Lower leg skin (tissue), 4 donors: ENCODE measurements around the gene NCBP3. TPM values are rescaled to one million over a fixed set of nuclear protein-coding genes. Genes with fewer than 3 reads are reported as not detected.

Experiments used
- DNase-seq, 2 donors: peaks; one replicate each; pipeline ENCODE4 v3.0.0-alpha.2; 2019; ENCODE audit warnings: low spot score in 2 of 2
- H3K4me3 ChIP-seq: fragments of 200-600 bp; sonication (generic); 2 replicates; pipeline ENCODE4 v1.5.1; 2017; ENCODE audit warnings: mild to moderate bottlenecking, low read depth; ENCODE audit not compliant: poor library complexity, severe bottlenecking
- CTCF ChIP-seq, 3 donors: fragments of 450-650 bp; IDR thresholded peaks; one replicate each; pipeline ENCODE4 v1.5.1; 2016; ENCODE audit warnings: antibody characterized with exemption in 3 of 3, mild to moderate bottlenecking in 3 of 3, moderate library complexity in 2 of 3
- POLR2A ChIP-seq, 2 donors: fragments of 450-650 bp; IDR thresholded peaks; one replicate each; pipeline ENCODE4 v1.6.1; 2016 to 2017; ENCODE audit warnings: antibody characterized with exemption in 2 of 2, mild to moderate bottlenecking in 1 of 2, moderate library complexity in 1 of 2
- WGBS, 2 donors: methylation state at CpG; one replicate each; pipeline ENCODE4 v1.1.5; 2018; 5-methylcytosine and 5-hydroxymethylcytosine counted together
- intact Hi-C: fragments of 100-400 bp; cut with DNase I; formaldehyde crosslinking; loops from one replicate; pipeline ENCODE4 v1.15.0; 2023; ENCODE audit warnings: low total_unique reads
- total RNA-seq, 4 donors: library from RNA; depleted of rRNA; stranded (reverse); fragments of >200 nt; gene quantifications; one replicate each; pipeline ENCODE4 v1.1.0, GENCODE V29; 2016

The NCBP3 gene
- total RNA-seq, 4 donors from 2014 or later = 21.6 to 24.4 (median 23.3) TPM

DNA sequence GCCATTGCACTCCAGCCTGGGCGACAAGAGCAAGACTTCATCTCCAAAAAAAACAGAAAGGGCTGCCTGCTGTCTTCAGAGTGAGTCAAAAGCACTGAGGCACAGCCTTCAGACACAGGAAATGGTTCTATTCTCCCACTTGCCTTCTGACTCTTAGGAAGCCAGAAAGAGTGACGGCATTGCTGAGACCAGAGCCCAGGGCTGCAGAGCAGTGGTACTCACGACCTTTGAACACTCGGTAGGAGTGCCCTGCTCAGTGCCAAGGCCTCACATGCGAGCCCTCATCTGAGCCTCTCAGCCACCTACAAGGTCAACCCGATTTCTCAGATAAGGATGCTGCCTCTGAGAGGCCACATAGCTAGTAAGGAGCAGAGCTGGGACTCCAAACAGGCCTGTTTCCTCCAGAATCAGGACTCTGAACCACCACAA lies 41.5 kb downstream of the NCBP3 start:
- no peak for TF ChIP-seq POLR2A (IDR thresholded peaks at IDR 0.05)
- no peak for TF ChIP-seq CTCF (IDR thresholded peaks at IDR 0.05)
- intact Hi-C loops = no loop called here
- no peak overlapping the region for H3K4me3 ChIP-seq
- WGBS, 2 donors = 59 to 74% methylated on average over 6 of the region's 6 CpGs
- DNase-seq = no peak

DNA sequence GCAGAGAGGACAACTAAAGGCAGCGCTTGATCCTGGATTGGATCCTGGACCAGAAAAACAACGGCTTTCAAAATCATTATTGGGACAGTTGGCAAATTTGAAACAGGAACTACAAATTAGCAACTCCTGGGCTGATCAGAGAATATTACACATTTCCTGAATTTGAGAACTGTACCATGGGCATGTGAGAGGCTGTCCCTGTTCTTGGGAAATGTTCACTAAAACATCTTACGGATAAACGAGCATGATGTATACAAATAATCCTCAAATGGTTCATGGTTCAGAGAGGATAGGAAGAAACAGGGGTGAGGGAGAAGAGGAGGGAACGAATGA lies 42.8 kb downstream of the NCBP3 start:
- 76 to 77% methylated on average over 5 of the region's 5 CpGs for WGBS, 2 donors
- no peak overlapping the region for H3K4me3 ChIP-seq
- no peak for TF ChIP-seq CTCF (IDR thresholded peaks at IDR 0.05)
- TF ChIP-seq POLR2A (IDR thresholded peaks at IDR 0.05) = no peak
- no peak for DNase-seq
- intact Hi-C loops = no loop called here

GRCh38 chr17:3802461-3803307 lies 43.4 kb downstream of the NCBP3 start:
- peak in 1 of 2 donors; percentile 78 for DNase-seq
- no peak overlapping the region for H3K4me3 ChIP-seq
- intact Hi-C loops = no loop called here
- WGBS, 2 donors = 67 to 78% methylated on average over 19 of the region's 19 CpGs
- TF ChIP-seq CTCF (IDR thresholded peaks at IDR 0.05) (peak in 1 of 3 donors; percentile 55), POLR2A (IDR thresholded peaks at IDR 0.05) (no peak)

DNA sequence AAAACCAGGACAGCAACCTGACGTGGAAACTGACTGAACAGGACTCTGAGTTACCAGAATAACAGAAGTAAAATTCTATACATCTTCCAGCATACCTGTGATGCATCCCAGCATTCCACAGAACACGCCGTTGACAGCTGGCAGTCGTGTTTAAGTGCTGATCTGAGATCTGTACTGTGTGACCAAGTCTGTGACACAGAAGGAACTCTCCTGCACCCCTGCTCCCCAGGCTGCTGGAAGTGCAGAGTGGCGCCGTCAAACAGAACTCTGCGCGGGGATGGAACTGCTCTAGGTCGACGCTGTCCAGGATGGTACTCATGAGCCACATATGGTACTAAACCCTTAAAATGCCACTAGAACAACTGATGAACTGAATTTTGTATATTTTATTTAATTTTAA lies 44.3 kb downstream of the NCBP3 start:
- DNase-seq = peak in 1 of 2 donors; percentile 46
- intact Hi-C loops = no loop called here
- 90 to 93% methylated on average over 10 of the region's 10 CpGs for WGBS, 2 donors
- no peak for TF ChIP-seq POLR2A (IDR thresholded peaks at IDR 0.05)
- no peak for TF ChIP-seq CTCF (IDR thresholded peaks at IDR 0.05)
- H3K4me3 ChIP-seq = no peak overlapping the region

DNA sequence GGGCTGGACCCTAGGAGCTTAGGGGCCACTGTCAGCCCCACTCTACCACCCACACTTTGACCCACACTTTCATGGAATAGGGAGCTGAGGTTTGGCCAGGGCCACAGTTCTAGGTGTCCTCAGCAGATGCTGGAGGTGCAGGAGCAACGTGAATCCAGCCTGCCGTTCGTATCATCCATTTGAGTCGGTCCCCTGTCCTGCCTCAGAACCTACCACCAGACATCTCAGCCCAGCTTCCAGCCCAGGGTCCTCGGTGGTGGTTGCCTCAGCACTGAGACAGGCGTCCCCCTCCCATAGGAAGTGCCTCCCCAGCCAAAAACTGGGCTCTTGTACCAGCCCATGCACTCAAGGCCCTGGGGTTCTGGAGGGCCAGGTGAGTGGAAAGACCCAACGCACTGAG lies 44.7 kb downstream of the NCBP3 start:
- intact Hi-C loops = no loop called here
- DNase-seq = no peak
- TF ChIP-seq POLR2A (IDR thresholded peaks at IDR 0.05) (no peak), CTCF (IDR thresholded peaks at IDR 0.05) (no peak)
- 87 to 94% methylated on average over 7 of the region's 7 CpGs for WGBS, 2 donors
- no peak overlapping the region for H3K4me3 ChIP-seq
